ENCODE data around the gene ST6GAL1.
"Not testable (repeated sequence)": the region's sequence is repeated elsewhere in the genome, so short reads cannot be mapped to it uniquely, and the experiment has no call there.

Gene ST6GAL1

DNA sequence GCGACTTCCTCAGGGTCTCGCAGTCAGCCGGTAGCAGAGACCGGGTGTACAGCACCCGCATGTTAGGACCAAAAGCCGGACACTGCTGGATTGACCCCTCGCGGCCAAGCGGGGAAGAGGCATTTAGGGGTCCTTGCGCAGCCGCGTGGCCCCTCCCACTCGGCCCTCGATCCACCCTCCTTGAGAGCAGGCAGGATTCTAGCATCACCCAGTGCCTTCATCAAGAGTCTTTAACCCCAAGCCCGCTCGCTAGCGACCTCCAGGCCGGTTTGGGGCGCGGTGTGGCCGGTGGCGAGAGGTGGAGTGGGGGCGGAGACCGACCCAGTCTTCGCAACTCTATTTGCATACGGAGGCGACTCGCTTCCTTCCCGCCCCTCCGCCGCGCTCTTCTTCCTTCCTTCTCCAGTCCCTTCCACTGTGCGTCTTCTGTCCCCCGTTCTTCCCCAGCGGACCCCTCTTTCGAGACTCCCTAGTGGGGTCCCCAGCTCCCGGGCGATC, at the start of gene ST6GAL1:
Gene ST6GAL1, plus strand, starts transcription at position 384 of the 498 bp plus-strand sequence. CDS start 112,178 bp downstream, outside the sequence.
- DNase-seq: peak; percentile 43

DNA sequence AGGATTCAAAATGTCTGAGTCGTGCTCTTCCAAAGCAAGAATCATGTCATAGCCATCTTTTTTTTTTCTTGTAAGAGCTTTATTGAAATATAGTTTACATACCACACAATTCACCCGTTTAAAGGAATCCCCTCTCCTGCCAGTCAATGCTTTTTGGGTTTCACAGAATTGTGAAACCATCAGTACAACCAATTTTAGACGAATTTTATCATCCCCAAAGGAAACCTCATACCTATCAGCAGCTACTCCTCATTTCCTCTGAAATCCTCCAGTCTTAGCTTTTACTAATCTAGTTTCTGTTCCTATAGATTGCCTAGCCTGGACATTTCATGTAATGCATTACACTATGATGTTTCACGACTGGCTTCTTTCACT, 48.2 kb upstream of the ST6GAL1 start:
- DNase-seq: no peak

DNA sequence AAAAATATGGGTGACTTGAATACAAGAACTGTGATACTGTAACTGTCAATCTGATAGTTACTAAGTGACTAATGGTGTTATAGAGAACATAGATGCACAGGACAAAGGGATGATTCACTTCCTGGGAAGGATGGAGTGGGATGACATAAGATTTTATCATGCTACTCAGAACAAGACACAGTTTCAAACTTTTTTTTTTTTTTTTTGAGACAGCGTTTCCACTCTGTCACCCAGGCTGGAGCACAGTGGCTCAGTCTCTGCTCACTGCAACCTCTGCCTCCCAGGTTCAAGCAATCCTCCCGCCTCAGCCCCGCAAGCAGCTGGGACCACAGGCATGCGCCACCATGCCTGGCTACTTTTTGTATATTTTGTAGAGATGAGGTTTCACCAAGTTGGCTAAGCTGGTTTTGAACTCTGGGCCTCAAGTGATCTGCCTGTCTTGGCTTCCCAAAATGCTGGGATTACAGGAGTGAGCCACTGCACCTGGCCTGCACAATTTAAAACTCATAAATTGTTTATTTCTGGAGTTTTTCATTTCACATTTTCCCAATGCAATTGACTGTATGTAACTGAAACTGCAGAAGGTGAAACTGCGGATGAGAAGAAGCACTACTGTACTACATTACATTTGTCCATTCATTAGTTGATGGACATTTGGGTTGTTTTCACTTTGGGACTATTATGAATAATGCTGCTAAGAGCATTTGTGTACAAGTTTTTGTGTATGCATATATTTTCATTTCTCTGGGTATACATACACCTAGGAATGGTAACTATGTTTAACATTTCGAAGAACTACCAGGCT, 47.2 kb upstream of the ST6GAL1 start:
- no peak for DNase-seq

GRCh38 chr3:186883686-186884058, 46.7 kb upstream of the ST6GAL1 start:
- no peak for DNase-seq

DNA sequence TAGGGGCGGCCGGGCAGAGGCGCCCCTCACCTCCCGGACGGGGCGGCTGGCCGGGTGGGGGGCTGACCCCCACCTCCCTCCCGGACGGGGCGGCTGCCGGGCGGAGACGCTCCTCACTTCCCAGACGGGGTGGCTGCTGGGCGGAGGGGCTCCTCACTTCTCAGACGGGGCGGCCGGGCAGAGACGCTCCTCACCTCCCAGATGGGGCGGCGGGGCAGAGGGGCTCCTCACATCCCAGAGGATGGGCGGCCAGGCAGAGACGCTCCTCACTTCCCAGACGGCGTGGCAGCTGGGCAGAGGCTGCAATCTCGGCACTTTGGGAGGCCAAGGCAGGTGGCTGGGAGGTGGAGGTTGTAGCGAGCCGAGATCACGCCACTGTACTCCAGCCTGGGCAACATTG, 45.5 kb upstream of the ST6GAL1 start:
- DNase-seq: not testable (repeated sequence)

GRCh38 chr3:186886202-186886981, 43.9 kb upstream of the ST6GAL1 start:
- no peak for DNase-seq

DNA sequence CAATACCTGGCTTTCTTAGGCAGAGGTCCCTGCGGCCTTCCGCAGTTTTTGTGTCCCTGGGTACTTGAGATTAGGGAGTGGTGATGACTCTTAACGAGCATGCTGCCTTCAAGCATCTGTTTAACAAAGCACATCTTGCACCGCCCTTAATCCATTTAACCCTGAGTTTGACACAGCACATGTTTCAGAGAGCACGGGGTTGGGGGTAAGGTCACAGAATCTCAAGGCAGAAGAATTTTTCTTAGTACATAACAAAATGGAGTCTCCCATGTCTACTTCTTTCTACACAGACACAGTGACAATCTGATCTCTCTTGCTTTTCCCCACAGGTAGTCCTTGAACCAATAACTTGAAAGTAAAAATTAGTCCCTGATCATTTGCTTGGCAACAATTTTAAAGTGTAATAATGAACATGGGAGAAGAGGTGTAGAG, 42.8 kb upstream of the ST6GAL1 start:
- DNase-seq: not testable (repeated sequence)

DNA sequence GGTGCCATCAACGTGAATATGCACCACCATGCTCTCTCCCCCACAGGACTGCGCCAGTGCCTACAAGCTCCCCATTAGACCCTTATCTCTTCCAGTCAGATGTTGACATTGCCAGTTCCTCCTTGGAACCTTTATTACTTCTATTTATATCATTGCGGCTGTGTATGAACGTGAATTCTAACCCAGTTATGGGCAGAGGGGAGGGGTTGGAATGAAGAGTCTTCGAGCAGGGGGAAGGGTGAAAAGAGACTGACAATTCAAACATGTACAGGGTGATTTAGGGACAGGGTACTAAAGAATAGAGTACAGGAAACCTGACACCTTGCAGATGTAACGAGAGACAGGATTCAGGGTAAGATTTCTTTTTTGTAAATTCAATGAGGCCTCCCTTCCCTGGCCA, 41.8 kb upstream of the ST6GAL1 start:
- no peak for DNase-seq

- not testable (repeated sequence) for DNase-seq
Measured at GRCh38 chr3:186889698-186890097, 40.6 kb upstream of the ST6GAL1 start.

DNA sequence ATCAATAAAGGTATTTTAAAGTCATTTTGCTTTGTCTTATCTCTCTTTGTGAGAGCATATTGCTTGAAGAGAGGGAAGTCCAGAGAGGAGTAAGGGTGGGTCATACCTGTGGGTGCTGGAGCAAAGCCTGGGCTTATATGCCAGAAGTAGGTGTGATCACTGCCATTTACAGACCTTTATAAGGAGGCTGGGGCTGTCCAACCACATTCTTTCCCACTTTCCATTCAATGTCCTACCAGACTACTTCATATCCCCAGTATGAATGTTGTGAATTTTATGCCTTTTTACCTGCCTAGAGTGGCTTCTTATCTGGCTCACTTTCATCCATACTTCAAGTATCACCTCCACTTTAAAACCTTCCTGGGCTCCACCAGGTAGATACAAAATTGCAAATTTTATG, 39.4 kb upstream of the ST6GAL1 start:
- DNase-seq: no peak

DNA sequence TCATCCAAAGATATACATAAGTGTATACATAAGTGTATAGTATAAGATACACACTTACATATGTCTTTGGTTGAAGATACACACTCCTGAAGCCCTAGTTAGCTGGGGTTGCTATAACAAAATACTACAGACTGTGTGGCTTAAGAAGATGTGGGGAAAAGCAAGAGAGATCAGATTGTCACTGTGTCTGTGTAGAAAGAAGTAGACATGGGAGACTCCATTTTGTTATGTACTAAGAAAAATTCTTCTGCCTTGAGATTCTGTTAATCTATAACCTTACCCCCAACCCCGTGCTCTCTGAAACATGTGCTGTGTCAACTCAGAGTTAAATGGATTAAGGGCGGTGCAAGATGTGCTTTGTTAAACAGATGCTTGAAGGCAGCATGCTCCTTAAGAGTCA, 37.3 kb upstream of the ST6GAL1 start:
- not testable (repeated sequence) for DNase-seq

DNA sequence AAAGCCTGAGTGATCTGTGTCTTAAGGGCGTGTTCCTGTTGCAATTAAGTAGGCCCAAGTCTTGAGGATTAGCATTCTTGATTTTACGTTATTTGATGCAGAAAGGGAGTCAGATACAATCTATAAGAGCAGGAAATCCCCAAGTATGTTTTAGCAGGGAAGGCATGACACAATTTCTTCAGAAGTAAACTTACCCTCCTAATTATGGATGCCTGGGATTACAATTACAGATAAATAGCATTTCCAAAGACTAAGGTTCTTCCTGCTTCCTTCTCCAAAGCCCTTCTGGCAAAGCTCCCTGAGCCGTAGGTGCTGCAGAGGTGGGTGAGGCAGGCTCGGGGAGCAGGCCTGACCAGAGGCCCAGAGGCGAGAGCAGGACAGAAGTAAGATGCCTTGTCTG, 34.9 kb upstream of the ST6GAL1 start:
- no peak for DNase-seq

DNA sequence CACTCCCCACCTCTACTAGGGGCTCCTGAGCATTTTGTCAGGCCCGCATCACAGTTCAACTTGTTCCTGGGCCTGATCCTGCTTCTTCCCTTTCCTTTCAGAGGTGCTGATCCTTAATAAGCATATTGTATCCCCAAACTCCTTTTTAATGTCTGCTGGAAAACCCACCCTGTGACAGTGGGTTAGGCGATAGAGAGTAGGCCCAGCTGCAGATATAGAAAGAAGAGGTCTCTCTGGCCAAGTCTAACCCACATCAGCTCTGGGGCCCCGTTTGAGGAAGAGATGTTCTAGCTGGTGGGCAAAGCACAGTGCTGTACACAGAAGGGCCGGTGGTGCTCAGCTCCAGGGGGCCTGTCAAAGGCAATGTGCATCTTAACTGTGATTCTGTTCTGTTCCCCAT, 34.3 kb upstream of the ST6GAL1 start:
- no peak for DNase-seq

GRCh38 chr3:186896875-186897274, 33.5 kb upstream of the ST6GAL1 start:
- no peak for DNase-seq

- no peak for DNase-seq
Measured at GRCh38 chr3:186901135-186901734, 29.1 kb upstream of the ST6GAL1 start.

- DNase-seq: no peak
Measured at GRCh38 chr3:186902154-186902553, 28.2 kb upstream of the ST6GAL1 start.

DNA sequence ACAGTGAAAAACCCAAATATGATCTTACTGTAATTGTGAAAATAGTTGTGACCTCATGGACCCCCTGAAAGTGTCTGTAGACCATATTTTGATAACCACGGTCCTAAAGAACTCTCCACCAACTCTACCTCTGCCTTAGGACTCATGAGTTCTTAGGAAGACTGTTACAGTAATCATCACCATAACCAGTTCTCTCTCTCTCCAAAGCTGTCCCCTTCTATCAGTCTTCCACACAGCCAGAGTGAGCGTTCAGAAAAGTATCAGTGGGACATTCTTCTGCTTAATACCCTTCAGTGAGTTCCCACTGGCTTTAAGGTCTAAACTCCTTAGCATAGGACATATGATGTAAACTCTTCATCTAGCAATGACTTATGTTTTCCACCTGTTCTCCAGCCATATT, 27.6 kb upstream of the ST6GAL1 start:
- DNase-seq: no peak

- DNase-seq: not testable (repeated sequence)
Measured at GRCh38 chr3:186903676-186904075, 26.6 kb upstream of the ST6GAL1 start.

DNA sequence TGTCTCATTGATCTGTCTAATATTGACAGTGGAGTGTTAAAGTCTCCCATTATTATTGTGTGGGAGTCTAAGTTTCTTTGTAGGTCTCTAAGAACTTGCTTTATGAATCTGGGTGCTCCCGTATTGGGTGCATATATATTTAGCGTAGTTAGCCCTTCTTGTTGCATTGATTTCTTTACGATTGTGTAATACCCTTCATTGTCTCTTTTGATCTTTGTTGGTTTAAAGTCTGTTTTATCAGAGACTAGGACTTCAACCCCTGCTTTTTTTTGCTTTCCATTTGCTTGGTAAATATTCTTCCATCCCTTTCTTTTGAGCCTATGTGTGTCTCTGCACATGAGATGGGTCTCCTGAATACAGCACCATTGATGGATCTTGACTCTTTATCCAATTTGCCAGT, 23.3 kb upstream of the ST6GAL1 start:
- DNase-seq: not testable (repeated sequence)

DNA sequence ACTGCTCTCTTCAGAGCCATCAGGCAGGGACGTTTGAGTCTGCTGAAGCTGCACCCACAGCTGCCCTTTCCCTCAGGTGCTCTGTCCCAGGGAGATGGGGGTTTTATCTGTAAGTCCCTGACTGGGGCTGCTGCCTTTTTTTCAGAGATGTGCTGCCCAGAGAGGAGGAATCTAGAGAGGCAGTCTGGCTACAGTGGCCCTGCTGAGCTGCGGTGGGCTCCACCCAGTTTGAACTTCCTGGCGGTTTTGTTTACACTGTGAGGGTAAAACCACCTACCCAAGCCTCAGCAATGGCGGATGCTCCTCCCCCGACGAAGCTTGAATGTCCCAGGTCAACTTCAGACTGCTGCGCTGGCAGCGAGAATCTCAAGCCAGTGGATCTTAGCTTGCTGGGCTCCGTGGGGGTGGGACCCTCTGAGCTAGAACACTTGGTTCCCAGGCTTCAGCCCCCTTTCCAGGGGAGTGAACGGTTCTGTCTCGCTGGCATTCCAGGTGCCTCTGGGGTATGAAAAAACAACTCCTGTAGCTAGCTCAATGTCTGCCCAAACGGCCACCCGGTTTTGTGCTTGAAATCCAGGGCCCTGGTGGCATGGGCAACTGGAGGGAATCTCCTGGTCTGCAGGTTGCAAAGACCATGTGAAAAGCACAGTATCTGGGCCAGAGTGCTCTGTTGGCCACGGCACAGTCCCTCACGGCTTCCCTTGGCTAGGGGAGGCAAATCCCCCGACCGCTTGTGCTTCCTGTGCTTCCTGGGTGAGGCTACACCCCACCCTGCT, 21.1 kb upstream of the ST6GAL1 start:
- DNase-seq: no peak

DNA sequence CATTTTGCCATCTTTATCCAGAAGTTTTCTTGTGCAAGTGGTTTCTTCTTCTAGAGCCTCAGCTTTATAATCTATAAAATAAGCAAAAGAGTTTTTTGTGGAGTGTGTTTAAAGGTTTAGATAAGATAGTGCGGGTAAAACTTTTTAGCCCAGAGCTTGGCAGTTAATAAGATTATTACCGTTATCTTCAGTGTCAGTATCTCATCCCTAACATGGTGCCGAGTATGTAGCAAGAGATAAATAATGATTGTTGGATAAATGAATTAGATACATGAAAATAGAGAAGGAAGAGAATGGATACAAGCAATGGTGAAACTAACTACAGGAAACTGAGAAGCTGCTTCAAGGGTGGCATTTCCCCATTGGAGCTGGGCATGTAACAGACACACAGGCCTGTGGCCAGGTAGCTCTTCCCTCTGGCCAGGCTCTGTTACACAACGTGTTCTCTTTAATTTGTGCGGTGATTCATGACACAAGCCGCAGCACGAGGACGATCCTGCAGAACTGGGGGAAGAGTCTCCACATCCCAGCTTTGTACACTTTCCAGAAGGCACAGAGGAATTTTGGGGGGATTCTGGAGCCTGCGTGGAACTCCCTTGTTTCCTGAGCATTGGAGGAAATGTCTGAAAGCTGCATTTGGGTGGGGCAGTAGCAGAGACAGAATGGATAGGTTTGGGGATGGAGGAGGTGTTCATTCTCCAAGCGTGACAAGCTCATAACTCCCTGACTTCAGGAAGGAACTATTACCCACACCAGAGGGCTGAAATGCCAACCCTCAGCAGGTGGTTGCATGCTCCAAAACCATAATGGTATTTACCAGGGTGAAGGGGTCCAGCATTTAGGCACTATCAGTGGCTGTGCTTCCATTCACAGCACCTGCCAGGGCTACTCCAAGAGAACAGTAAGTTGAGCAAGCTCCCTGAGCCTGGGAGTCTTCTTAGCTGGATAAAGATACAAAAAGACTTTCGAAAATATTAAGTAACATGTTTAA, 14.2 kb upstream of the ST6GAL1 start:
- no peak for DNase-seq

All from DMS79 treated with DMSO at 0.1 percent for 48 hours (cell line).